HG03565 (cell line): ENCODE results near the gene PSG1.
"Not testable (repeated sequence)": the region's sequence is repeated elsewhere in the genome, so short reads cannot be mapped to it uniquely, and the experiment has no call there.

Experiments used
- ATAC-seq: cut with Tn5 transposase; IDR thresholded peaks from one replicate; pipeline ENCODE4 v1.9.1; 2021; ENCODE audit warnings: mild to moderate bottlenecking, moderate library complexity; ENCODE audit not compliant: unreplicated experiment

The PSG1 gene

GRCh38 chr19:42882010-42882409 lies 2.5 kb upstream of the PSG1 start:
- ATAC-seq, result not testable (repeated sequence)

- ATAC-seq, result not testable (repeated sequence)
Observed at GRCh38 chr19:42881279-42881678, 1.8 kb upstream of the PSG1 start.

- ATAC-seq, result not testable (repeated sequence)
Observed at GRCh38 chr19:42880621-42881020, 1.1 kb upstream of the PSG1 start.

- not testable (repeated sequence) for ATAC-seq
Observed at GRCh38 chr19:42876596-42876995, 2.9 kb downstream of the PSG1 start.

GRCh38 chr19:42875881-42876280 lies 3.6 kb downstream of the PSG1 start:
- ATAC-seq, result not testable (repeated sequence)

GRCh38 chr19:42874901-42875813 lies 4.4 kb downstream of the PSG1 start:
- not testable (repeated sequence) for ATAC-seq

- not testable (repeated sequence) for ATAC-seq
Observed at GRCh38 chr19:42874136-42874535, 5.4 kb downstream of the PSG1 start.

GRCh38 chr19:42872608-42873007 lies 6.9 kb downstream of the PSG1 start:
- ATAC-seq, result no peak

GRCh38 chr19:42857544-42857867 lies 22.0 kb downstream of the PSG1 start:
- ATAC-seq, result no peak

GRCh38 chr19:42856866-42857543 lies 22.5 kb downstream of the PSG1 start:
- not testable (repeated sequence) for ATAC-seq

- not testable (repeated sequence) for ATAC-seq
Observed at GRCh38 chr19:42854745-42855144, 24.8 kb downstream of the PSG1 start.

GRCh38 chr19:42853231-42853630 lies 26.3 kb downstream of the PSG1 start:
- not testable (repeated sequence) for ATAC-seq

GRCh38 chr19:42852821-42853220 lies 26.7 kb downstream of the PSG1 start:
- not testable (repeated sequence) for ATAC-seq

- not testable (repeated sequence) for ATAC-seq
Observed at GRCh38 chr19:42851718-42852280, 27.7 kb downstream of the PSG1 start.

GRCh38 chr19:42850981-42851717 lies 28.4 kb downstream of the PSG1 start:
- ATAC-seq, result no peak

- ATAC-seq, result no peak
Observed at GRCh38 chr19:42846597-42846996, 32.9 kb downstream of the PSG1 start.

GRCh38 chr19:42843631-42844030 lies 35.9 kb downstream of the PSG1 start:
- not testable (repeated sequence) for ATAC-seq

GRCh38 chr19:42832746-42833442 lies 46.6 kb downstream of the PSG1 start:
- ATAC-seq, result not testable (repeated sequence)

- ATAC-seq, result not testable (repeated sequence)
Observed at GRCh38 chr19:42832023-42832680, 47.4 kb downstream of the PSG1 start.
